ENCODE data around the gene ALPI.
"Not testable (repeated sequence)": the region's sequence is repeated elsewhere in the genome, so short reads cannot be mapped to it uniquely, and the experiment has no call there.

Gene ALPI

GRCh38 chr2:232420463-232421188 lies 35.3 kb upstream of the ALPI start:
- Histone ChIP-seq H3K9ac (no peak overlapping the region), H3K4me3 (peak overlapping the region; percentile 59), H3K27ac (no peak overlapping the region), H4K20me1 (peaks cover 20% of the 10 kb centered on the region; the same call in 1 of the 2 replicates), H3K27me3 (peaks cover 64% of the 10 kb centered on the region), H3K9me3 (peaks cover 44% of the 10 kb centered on the region), H3K4me2 (peak overlapping the region; percentile 64), H3K4me1 (0 out of 2 replicates have a peak, but pooled peaks cover 3% of the 10 kb centered on the region), H3K36me3 (no peaks in the 10 kb centered on the region)
- no peak for TF ChIP-seq Cebpa-rat (IDR thresholded peaks at IDR 0.05)

- Histone ChIP-seq H3K9me3 (peaks cover 44% of the 10 kb centered on the region), H3K4me2 (peak overlapping the region; percentile 64), H4K20me1 (peaks cover 20% of the 10 kb centered on the region; the same call in 1 of the 2 replicates), H3K27ac (no peak overlapping the region), H3K27me3 (peaks cover 64% of the 10 kb centered on the region), H3K4me3 (peak overlapping the region; percentile 59), H3K9ac (no peak overlapping the region), H3K36me3 (no peaks in the 10 kb centered on the region), H3K4me1 (0 out of 2 replicates have a peak, but pooled peaks cover 3% of the 10 kb centered on the region)
- TF ChIP-seq Cebpa-rat (IDR thresholded peaks at IDR 0.05): no peak
Observed at GRCh38 chr2:232421189-232421785, 34.7 kb upstream of the ALPI start.

- no peak for TF ChIP-seq Cebpa-rat (IDR thresholded peaks at IDR 0.05)
- H3K27me3 ChIP-seq: peaks cover 58% of the 10 kb centered on the region
Observed at GRCh38 chr2:232422051-232422450, 33.9 kb upstream of the ALPI start.

GRCh38 chr2:232422996-232423395 lies 33.0 kb upstream of the ALPI start:
- H3K4me3 ChIP-seq, H3K9ac ChIP-seq, H3K27ac ChIP-seq, H3K4me2 ChIP-seq, H3K36me3 ChIP-seq, H3K4me1 ChIP-seq: not testable (repeated sequence)
- H3K9me3 ChIP-seq: peaks cover 44% of the 10 kb centered on the region
- H4K20me1 ChIP-seq: peaks cover 20% of the 10 kb centered on the region; the same call in 1 of the 2 replicates
- peaks cover 49% of the 10 kb centered on the region for H3K27me3 ChIP-seq

More at GRCh38 chr2:232422051-232422450, 33.9 kb upstream of the ALPI start:
- peaks cover 44% of the 10 kb centered on the region for H3K9me3 ChIP-seq
- no peak overlapping the region for H3K4me2 ChIP-seq
- H4K20me1 ChIP-seq: peaks cover 20% of the 10 kb centered on the region; the same call in 1 of the 2 replicates
- no peak overlapping the region for H3K27ac ChIP-seq
- H3K4me1 ChIP-seq: 0 out of 2 replicates have a peak, but pooled peaks cover 3% of the 10 kb centered on the region
- no peak overlapping the region for H3K9ac ChIP-seq
- H3K4me3 ChIP-seq: 0 out of 2 replicates have a peak overlapping the region, but pooled peaks have one; percentile 59
- H3K36me3 ChIP-seq: no peaks in the 10 kb centered on the region

GRCh38 chr2:232423407-232423806 lies 32.5 kb upstream of the ALPI start:
- H3K4me1 ChIP-seq, H3K4me2 ChIP-seq, H3K27ac ChIP-seq, H3K9ac ChIP-seq, H3K36me3 ChIP-seq, H3K4me3 ChIP-seq: not testable (repeated sequence)
- Histone ChIP-seq H3K9me3 (peaks cover 44% of the 10 kb centered on the region), H4K20me1 (peaks cover 20% of the 10 kb centered on the region; the same call in 1 of the 2 replicates), H3K27me3 (peaks cover 45% of the 10 kb centered on the region)

- Histone ChIP-seq H4K20me1 (no peaks in the 10 kb centered on the region), H3K4me2 (peak overlapping the region; percentile 85), H3K27ac (peak overlapping the region; percentile 56), H3K9ac (0 out of 2 replicates have a peak overlapping the region, but pooled peaks have one; percentile 48), H3K36me3 (no peaks in the 10 kb centered on the region), H3K4me3 (no peak overlapping the region), H3K27me3 (no peaks in the 10 kb centered on the region), H3K9me3 (no peaks in the 10 kb centered on the region), H3K4me1 (peaks cover 43% of the 10 kb centered on the region)
- TF ChIP-seq Cebpa-rat (IDR thresholded peaks at IDR 0.05): no peak
Observed at GRCh38 chr2:232431705-232432590, 24.0 kb upstream of the ALPI start.

- Histone ChIP-seq H3K27me3 (no peaks in the 10 kb centered on the region), H4K20me1 (no peaks in the 10 kb centered on the region), H3K36me3 (no peaks in the 10 kb centered on the region), H3K4me3 (no peak overlapping the region), H3K27ac (peak overlapping the region; percentile 56), H3K9ac (0 out of 2 replicates have a peak overlapping the region, but pooled peaks have one; percentile 48), H3K4me1 (peaks cover 43% of the 10 kb centered on the region), H3K9me3 (no peaks in the 10 kb centered on the region), H3K4me2 (peak overlapping the region; percentile 85)
- no peak for TF ChIP-seq Cebpa-rat (IDR thresholded peaks at IDR 0.05)
Observed at GRCh38 chr2:232432598-232433184, 23.3 kb upstream of the ALPI start.

GRCh38 chr2:232433622-232434021 lies 22.3 kb upstream of the ALPI start:
- H3K27me3 ChIP-seq, H3K27ac ChIP-seq, H3K4me3 ChIP-seq, H3K36me3 ChIP-seq, H3K9me3 ChIP-seq, H4K20me1 ChIP-seq, H3K9ac ChIP-seq: not testable (repeated sequence)
- peak overlapping the region; percentile 85 for H3K4me2 ChIP-seq
- H3K4me1 ChIP-seq: peaks cover 43% of the 10 kb centered on the region

GRCh38 chr2:232434091-232434490 lies 21.9 kb upstream of the ALPI start:
- TF ChIP-seq Cebpa-rat (IDR thresholded peaks at IDR 0.05): no peak
- peaks cover 43% of the 10 kb centered on the region for H3K4me1 ChIP-seq
- no peaks in the 10 kb centered on the region for H3K27me3 ChIP-seq
- no peaks in the 10 kb centered on the region for H3K36me3 ChIP-seq
- H3K4me2 ChIP-seq: peak overlapping the region; percentile 85
- H4K20me1 ChIP-seq: no peaks in the 10 kb centered on the region
- no peaks in the 10 kb centered on the region for H3K9me3 ChIP-seq
- no peak overlapping the region for H3K9ac ChIP-seq
- H3K4me3 ChIP-seq: no peak overlapping the region
- peak overlapping the region; percentile 71 for H3K27ac ChIP-seq
